Myocyte (in vitro differentiated cells): ENCODE measurements around the gene AIMP1. TPM values are rescaled to one million over a fixed set of nuclear protein-coding genes. Genes with fewer than 3 reads are reported as not detected.
"Not testable (repeated sequence)": the region's sequence is repeated elsewhere in the genome, so short reads cannot be mapped to it uniquely, and the experiment has no call there.

Experiments
- DNase-seq: peaks from one replicate; pipeline ENCODE4 v3.0.0-alpha.2; 2012; ENCODE audit warnings: low read depth
- total RNA-seq: library from RNA; depleted of rRNA; stranded (reverse); fragments of >200 nt; gene quantifications from 2 replicates; pipeline ENCODE4 v1.2.3, GENCODE V29; 2014

AIMP1 gene
- total RNA-seq, 1 donor from 2014 or later, result 43.9 TPM

GRCh38 chr4:106312377-106312776 lies 4.0 kb upstream of the AIMP1 start:
- DNase-seq, result peak; percentile 67

DNA sequence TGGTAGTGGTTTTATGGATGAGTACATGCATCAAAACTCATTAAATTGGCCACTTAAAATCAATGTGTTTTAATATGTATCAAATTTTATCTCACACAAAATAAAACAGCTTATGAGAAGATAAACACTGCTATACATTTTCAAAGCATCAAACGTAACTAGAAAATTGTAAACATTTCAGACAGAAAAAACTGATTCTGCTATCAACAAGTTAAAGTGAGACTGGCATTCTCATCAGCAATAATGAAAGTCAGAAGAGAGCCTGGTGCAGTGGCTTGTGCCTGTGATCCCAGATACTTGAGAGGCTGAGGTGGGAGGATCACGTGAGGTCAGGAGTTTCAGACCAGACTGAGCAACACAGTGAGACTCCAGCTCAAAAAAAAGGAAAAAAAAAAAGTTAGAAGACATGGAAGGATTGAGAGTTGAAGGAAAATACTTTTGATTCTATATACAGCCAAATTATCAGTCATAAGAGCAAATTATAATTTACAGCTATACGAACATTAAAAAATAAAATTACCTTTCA lies 3.3 kb upstream of the AIMP1 start:
- DNase-seq, result peak; percentile 16

GRCh38 chr4:106314960-106315359 lies 1.4 kb upstream of the AIMP1 start:
- DNase-seq, result no peak

- DNase-seq, result peak; percentile 5
These were observed 828 bp upstream of the AIMP1 start for GRCh38 chr4:106315476-106315967.

DNA sequence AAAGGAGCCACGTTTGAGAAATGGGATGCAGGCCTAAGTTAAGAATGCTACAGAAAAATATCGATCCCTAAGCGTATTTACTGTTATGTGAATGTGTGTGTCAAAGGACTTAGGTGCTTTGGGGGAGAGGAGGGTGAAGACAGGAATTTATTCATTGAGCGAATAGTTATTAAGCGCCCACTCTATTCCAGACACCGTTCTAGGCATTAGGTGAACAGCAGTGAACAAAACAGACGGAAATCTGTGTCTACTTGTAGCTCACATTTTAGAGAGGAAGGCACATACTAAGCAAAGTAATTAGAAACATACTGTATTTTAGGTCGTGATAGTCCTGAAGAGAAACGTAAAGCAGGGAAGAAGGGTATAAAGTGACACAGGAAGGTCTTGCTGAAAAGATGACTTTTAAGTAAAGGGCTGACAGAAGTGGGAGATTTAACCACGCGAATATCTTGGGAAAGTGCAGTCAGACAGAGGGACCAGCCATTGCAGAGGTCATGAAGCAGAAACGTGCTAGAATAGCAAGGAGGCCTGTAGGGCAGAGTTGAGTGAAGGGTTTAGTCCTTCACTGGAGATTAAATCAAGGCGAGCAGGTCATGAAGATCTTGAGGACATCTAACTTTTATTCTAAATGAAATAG lies 541 bp downstream of the AIMP1 start:
- peak; percentile 7 for DNase-seq

DNA sequence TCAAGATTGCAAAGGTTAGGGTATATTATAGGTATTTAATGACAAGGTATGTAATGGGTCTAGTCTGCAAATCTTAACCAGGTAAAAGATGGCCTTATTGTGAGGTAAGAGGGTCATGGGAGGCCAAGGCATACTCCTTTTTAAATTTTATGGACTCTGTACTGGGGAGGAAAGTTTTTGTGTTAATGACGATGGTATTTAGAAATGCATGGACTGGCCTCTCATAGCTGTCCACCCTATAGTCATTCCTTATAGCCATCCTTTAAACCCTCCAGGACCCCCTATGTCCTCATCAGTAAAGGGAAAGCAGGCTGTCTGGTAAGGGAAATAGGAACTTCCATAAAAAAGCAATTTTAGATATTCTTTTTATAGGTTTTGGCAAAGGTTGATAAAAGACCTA lies 1.5 kb downstream of the AIMP1 start:
- no peak for DNase-seq

GRCh38 chr4:106318511-106318910 lies 2.2 kb downstream of the AIMP1 start:
- no peak for DNase-seq

GRCh38 chr4:106320235-106320634 lies 3.9 kb downstream of the AIMP1 start:
- DNase-seq, result no peak

DNA sequence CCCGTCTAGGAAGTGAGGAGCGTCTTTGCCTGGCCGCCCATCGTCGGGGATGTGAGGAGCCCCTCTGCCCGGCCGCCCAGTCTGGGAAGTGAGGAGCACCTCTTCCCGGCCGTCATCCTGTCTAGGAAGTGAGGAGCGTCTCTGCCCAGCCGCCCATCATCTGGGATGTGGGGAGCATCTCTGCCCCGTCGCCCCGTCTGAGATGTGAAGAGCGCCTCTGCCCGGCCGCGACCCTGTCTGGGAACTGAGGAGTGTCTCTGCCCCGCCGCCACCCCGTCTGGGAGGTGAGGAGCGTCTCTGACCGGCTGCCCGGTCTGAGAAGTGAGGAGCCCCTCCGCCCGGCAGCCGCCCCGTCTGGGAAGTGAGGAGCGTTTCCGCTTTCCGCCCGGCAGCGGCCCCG lies 4.8 kb downstream of the AIMP1 start:
- DNase-seq, result not testable (repeated sequence)

DNA sequence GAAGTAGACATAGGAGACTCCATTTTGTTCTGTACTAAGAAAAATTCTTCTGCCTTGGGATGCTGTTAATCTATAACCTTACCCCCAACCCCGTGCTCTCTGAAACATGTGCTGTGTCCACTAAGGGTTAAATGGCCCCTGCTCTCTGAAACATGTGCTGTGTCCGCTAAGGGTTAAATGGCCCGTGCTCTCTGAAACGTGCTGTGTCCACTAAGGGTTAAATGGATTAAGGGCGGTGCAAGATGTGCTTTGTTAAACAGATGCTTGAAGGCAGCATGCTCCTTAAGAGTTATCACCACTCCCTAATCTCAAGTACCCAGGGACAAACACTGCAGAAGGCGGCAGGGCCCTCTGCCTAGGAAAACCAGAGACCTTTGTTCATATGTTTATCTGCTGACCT lies 5.5 kb downstream of the AIMP1 start:
- DNase-seq, result not testable (repeated sequence)

- no peak for DNase-seq
These were observed 6.8 kb downstream of the AIMP1 start for GRCh38 chr4:106323119-106323518.

- no peak for DNase-seq
These were observed 9.4 kb downstream of the AIMP1 start for GRCh38 chr4:106325800-106326199.

GRCh38 chr4:106329041-106329618 lies 12.8 kb downstream of the AIMP1 start:
- DNase-seq, result peak; percentile 44

- no peak for DNase-seq
These were observed 16.8 kb downstream of the AIMP1 start for GRCh38 chr4:106333186-106333585.

DNA sequence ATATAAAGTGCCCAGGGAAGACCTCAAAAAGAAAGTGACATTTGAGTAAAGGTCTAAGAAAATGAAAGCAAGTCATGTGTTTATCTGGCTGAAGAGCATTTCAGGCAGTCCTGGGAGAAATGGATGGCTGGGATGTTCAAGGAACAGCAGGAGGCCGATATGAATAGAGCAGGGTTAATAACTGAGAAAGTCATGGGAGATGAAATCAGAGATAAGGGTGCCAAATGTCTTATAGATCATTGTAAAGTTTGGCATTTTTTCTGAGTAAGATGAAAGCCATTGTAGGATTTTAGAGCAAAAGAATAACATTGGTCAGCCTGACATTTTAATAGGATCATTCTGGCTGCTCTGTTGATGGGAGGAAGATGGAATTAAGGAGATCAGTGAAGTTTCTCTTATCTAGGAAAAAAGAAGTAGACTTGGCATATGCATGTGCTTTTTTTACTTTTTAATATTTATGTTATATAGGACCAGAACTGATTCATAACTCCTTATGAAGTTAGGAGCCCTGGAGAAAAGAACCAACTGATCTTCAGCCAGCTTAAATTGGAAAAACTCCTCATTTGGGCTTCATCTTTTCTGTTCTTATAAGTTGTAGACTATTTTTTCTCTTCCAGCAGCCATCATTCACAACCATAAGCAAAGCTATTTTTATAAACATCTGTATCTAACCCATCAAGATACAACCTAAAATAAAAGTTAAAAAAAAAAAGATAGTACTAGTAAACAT lies 18.6 kb downstream of the AIMP1 start:
- no peak for DNase-seq

GRCh38 chr4:106336618-106337017 lies 20.3 kb downstream of the AIMP1 start:
- no peak for DNase-seq

DNA sequence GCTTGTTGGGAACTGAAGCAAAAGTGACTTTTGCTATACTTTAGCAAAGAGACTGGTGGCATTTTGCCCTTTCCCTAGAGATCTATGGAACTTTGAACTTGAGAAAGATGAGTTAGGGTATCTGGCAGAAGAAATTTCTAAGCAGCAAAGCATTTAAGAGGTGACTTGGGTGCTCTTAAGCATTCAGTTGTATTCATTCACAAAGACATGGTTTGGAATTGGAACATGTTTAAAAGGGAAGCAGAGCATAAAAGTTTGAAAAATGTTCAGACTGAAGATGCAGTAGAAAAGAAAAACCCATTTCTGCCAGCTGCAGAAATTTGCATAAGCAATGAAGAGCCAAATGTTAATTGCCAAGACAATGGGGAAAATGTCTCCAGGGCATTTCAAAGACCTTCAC lies 21.6 kb downstream of the AIMP1 start:
- DNase-seq, result no peak

GRCh38 chr4:106338671-106339070 lies 22.3 kb downstream of the AIMP1 start:
- peak; percentile 87 for DNase-seq

DNA sequence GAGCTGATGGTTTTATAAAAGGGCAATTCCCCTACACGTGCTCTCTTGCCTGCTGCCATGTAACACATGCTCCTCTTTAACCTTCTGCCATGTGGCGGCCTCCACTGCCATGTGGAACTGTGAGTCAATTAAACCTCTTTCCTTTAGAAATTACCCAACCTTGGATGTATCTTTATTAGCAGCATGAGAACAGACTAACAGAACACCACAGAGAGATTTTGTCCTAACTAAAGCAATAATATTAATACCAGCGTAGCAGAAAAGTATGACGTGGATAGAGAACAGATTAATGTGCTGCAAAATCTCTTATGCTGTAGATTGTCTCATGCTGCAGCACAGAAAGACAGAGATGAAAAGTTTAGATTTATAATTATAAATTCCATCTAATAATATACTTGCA lies 23.1 kb downstream of the AIMP1 start:
- DNase-seq, result no peak

DNA sequence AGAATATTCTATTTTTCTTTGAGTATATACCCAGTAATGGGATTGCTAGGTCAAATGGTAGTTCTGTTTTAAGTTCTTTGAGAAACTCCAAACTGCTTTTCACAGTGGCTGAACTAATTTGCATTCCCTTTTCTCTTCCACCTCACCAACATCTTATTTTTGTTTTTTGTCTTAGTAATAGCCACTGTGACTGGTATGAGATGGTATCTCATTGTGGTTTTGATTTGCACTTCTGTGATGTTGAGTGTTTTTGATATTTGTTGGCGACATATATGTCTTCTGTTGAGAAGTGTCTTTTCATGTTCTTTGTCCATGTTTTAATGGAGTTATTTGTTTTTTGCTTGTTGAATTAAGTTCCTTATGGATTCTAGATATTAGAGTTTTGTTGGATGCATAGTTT lies 24.4 kb downstream of the AIMP1 start:
- no peak for DNase-seq

GRCh38 chr4:106343865-106344646 lies 27.7 kb downstream of the AIMP1 start:
- DNase-seq, result no peak

- DNase-seq, result peak; percentile 40
These were observed 28.3 kb downstream of the AIMP1 start for GRCh38 chr4:106344647-106344970.
